ENCODE data around the gene CBARP. TPM values are rescaled to one million over a fixed set of nuclear protein-coding genes. Genes with fewer than 3 reads are reported as not detected.

Gene CBARP
- polyA plus RNA-seq, 10 donors: 0.97 to 2.7 (median 1.2) TPM

DNA sequence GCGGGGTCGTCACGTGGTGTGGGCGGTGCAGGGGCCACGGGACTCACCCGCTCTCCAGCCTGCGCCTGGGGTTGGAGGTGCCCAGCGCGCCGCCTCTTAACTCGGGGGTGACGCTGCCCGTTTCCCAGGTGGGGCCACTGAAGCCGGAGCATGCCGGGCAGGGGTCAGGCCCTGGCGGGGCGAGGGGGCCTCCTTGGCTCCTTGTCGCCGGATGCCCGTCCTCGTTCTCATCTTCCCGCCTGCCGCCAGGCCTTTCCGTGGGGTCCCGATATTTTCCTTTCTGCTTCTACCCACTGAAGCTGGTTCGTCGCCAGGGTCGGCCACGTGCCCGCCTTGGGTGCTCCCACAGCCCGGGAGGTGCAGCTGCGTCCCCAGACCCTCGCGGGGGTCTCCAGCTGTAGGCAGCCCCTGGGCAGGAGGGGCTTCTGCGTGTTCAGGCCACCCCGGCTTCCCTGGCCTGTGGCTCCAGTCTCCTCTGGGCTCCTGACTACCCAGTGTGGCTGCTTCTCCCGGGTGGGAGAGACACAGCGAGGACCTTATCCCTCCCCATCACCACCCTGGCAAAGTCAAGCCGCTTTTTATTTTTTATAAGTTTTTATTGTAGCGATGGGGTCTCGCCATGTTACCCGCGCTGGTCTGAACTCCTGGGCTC is 38.3 kb upstream of the CBARP start:
- no peak for DNase-seq

DNA sequence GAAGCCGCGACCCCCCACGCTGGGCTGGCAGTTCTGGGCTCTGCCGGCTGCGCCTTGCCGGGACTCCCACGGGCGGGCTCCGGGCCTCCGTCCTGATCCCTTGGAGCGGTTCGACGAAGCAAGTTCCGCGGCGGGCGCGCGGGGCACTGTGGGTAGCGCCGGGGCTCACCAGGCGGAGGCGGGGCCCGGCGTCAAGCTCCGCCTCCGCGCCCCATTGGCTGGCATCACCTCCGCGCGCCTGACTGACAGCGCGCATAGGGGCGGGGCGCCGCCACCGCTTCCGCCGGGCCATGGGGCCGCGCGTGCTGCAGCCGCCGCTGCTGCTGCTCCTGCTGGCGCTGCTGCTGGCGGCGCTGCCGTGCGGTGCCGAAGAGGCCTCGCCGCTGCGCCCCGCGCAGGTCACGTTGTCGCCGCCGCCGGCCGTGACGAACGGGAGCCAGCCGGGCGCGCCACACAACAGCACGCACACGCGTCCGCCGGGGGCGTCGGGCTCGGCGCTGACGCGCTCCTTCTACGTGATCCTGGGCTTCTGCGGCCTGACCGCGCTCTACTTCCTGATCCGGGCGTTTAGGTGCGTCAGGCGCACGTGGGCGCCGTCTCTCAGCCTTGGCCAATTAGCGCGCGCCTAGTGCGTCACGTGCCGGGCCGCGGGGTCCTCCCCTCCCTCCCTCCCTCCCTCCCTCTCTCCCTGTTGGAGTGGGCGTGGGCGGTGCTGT is 37.6 kb upstream of the CBARP start, which contains the start of gene FAM174C:
Gene FAM174C (plus strand): TSS at position 271 of the 716 bp plus-strand sequence. CDS start 20 bp downstream, at position 291.
- peak; percentile 96 to 98 (median 97) for DNase-seq

DNA sequence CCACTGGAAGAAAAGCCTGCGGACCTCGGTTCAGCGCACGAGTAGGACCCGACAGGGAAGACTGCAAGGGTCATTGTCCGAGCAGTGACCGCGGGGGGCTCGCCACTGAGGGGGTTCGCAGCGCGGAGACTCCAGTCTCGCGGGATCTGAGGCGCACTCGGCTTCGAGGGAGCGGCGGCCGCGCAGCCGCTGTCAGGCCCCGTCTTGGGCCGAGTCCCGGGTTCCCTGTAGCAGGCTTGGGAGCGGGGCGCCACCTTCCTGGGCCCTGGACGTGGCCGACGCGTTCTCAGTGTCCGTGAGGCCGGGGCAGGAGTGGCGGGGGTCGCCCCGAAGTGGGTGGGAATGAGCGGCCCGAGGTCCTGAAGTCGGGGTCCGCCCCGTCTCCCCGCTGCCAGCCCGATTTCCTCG is 37.1 kb upstream of the CBARP start:
- no peak for DNase-seq

DNA sequence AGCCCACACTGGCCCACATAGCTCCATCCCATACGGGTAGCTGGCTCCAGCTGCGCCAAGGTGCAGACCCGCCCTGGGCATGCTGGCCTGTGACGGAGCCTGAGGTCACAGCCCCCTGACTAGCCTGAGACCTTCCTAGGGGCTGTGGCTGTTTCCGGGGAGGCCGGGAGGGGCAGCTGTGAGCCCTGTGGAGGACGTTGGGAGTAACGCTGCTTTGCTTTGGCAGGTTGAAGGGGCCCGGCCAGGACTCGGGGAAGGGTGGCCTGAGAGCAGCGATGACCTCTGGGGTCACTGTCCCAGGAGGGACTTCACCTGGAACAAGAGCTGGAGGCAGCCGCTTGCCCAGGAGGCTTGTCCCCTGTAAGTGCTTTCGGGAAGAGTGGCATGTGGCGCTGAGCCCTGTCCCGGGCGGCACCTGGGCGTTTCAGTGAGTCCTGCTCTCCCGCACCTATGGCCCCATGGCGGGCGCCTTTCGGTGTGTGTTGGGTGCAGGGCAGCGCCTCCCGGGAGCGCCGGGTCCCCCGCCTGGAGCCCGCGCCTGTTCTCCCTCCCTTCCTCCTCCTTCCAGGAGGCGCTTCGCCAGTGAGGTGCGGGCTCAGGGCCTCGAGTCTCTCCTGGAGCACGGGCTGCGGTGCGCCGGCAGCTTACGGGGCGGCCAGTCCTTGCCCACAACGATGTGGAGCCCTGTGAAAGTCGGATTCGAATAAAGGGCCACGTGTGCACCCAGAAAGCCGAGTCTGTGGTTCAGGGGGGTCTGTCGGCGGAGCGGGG is 36.5 kb upstream of the CBARP start:
- no peak for DNase-seq

DNA sequence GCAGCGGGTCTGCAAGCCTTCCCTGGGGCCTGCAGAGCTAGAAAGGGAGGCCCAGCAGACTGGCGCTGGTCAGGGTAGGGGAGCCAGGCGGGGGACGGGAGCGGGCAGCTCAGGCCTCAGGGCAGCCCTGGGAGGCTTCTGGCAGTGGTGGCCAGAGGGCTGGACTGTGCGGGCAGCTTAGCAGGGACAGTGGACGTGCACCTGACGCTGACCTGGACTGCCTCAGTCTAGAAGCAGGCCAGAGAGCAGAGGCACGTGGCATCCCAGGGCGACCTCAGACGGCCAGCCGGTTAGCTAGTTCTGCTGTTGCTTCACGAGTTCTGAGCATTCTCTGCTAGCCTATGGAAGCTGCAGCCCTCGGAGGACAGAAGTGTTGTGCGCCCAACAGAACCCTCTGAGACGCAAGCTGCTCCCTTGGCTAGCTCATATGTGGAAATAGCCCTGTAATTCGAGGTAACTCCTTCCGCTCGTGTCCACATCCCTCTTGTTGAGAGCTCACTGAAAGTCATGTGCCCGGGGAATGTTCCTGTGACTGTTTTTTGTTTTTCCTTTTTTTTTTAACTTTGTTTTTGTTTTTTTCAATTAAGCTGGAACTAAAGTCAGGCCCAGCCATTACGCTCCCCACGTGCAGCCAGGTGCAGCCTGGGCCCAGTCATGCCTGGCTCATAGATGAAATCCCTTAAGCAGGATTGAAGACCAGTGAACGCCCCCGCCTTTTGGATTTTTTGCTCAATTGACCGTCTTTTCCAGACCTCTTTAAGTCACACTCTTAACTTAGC is 35.6 kb upstream of the CBARP start:
- DNase-seq: no peak

DNA sequence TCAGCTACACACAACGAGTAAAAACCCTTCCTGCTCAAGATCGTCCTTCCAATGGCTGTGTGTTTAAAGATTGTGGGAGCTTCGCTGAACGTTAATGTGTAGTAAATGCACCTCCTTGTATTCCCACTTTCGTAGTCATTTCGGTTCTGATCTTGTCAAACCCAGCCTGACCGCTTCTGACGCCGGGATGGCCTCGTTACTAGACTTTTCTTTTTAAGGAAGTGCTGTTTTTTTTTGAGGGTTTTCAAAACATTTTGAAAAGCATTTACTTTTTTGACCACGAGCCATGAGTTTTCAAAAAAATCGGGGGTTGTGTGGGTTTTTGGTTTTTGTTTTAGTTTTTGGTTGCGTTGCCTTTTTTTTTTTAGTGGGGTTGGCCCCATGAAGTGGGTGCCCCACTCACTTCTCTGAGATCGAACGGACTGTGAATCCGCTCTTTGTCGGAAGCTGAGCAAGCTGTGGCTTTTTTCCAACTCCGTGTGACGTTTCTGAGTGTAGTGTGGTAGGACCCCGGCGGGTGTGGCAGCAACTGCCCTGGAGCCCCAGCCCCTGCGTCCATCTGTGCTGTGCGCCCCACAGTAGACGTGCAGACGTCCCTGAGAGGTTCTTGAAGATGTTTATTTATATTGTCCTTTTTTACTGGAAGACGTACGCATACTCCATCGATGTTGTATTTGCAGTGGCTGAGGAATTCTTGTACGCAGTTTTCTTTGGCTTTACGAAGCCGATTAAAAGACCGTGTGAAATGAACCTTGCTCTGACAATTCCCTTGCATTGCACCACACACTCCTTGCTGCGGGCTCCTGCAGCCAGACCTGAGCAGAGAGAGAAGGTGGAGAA is 34.8 kb upstream of the CBARP start:
- no peak for DNase-seq

DNA sequence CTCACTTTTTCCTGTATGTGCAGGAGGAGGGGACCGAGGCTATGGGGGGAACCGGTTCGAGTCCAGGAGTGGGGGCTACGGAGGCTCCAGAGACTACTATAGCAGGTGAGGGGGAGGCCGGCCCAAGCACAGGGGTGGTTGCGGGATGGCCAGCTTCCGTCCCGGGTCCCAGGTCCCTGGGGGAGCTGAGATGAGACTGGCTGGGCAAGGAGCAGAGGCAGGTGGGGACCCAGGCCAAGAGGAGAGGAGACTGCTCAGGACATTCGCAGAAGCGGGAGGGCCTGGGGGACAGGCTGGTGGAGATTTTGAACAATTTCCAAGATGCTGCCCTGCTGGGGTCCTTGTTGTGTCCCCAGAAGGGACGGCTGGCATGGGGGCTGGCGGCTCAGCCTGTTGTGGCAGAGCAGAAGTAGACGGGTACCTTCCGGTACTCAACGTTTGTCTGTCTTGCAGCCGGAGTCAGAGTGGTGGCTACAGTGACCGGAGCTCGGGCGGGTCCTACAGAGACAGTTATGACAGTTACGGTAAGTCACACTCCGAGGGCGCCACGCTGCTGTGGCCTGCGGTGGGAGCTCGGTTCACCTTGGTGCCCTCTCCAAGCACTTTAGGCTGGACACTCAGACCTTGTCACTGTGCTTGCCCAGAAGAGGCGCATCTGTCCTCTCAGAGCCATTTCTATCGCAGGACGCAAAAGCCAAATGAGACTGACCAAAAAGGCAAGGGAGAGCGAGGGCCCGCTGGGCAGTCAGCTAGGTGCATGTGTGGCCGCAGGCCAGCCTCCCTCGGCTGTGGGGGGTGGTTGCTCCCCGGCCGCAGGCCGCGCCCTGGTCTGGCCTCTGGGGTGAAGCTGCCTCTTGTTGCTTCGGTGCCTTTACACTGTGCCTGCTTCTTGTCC is 34.0 kb upstream of the CBARP start:
- DNase-seq: no peak

DNA sequence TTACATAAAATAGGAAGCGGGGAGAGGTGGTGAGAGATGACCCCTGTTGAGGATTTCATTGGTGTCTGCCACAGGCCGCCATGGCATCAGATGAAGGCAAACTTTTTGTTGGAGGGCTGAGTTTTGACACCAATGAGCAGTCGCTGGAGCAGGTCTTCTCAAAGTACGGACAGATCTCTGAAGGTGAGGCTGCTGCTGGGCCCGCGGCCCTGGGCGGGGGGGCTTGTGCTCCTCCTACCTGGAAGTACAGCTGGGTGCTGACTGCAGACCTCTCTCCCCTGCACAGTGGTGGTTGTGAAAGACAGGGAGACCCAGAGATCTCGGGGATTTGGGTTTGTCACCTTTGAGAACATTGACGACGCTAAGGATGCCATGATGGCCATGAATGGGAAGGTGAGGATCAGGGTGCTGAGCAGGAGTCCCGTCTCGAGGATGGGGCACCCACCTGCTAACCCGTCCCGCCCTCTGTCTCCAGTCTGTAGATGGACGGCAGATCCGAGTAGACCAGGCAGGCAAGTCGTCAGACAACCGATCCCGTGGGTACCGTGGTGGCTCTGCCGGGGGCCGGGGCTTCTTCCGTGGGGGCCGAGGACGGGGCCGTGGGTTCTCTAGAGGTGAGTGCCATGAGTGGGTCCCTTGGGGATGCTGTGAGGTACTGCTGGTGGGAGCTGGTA is 33.2 kb upstream of the CBARP start:
- no peak for DNase-seq

DNA sequence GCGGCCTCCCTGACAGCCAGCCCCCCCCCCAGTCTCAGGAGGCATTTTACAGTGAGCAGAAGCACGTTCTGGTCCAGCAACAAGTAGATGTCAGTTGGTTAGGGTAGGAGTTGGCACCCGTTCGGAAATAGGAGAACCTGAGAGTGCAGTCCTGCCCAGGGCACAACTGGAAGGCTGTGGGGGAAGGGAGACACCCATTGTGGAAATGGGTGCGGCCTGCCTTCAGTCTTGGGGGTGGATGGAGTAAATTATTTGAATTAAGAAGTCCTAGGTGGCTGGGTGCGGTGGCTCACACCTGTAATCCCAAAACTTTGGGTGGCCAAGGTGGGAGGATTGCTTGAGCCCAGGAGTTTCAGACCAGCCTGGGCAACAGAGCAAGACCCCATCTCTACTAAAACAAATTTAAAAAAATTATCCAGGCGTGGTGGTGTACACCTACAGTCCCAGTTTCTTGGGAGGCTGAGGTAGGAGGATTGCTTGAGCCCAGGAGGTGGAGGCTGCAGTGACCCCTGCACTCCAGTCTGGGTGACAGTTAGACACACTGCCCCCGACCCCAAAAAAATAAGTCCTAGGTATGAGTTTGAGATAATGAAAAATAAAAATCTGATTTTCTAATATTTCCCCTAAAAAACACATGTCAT is 32.5 kb upstream of the CBARP start:
- DNase-seq: no peak

DNA sequence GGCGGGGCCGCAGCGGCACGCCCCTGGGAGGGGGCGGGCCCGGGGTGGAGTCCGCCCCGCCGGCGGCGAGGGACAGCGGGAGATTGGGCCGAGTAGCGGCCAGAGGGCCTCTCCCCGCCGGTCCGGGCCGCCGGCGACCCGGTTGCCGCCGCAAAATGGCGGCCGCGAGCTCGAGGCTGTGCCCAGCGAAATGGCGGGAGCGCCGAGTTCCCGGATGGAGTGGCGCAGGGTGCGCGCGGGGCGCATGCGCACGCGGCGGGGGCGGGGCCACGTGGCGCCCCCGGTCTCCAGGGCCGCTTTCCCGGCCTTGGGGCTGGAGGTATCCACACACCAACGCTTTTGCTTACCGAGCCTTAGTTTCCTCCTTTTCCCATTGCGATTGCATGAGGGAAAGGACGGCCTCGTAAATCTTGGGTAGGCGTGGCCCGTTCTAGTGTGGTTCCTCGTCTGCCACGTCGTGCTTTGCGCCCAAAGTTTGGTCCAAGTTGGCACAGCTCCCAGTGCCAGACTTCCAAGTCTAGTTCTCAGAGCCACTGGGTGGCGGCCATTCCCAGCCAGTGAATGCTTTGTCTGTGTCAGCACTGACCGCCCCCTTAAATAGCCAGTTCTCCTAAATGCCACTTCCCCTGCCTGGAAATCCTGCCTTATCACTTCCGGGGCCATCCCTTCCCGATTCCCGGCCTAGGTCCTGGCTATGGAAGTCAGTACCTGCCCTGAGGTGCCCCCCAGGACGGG is 31.8 kb upstream of the CBARP start:
- peak; percentile 87 to 95 (median 92) for DNase-seq

DNA sequence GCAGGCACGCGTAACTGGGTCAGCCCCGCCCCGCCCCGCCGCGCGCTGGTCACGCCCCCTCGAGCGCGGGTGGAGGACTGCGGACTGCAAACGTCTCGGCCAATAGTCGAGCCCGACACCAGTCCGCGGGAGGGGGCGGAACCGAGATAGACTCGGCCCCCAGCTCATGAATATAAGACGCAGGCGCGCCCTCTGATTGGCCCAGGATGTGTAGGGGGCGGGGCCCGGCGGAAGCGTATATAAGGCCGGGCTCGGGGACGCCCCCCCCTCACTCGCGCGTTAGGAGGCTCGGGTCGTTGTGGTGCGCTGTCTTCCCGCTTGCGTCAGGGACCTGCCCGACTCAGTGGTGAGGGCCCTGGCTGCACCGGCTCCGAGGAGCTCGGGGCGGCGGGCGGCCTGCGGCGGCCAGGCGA is 31.3 kb upstream of the CBARP start, which contains the start of gene CIRBP:
Gene CIRBP (plus strand): TSS at position 268 of the 413 bp plus-strand sequence. CDS start 1,602 bp downstream, outside the sequence.
- DNase-seq: peak; percentile 99

- DNase-seq: peak in 1 of 3 donors; percentile 45
Measured at GRCh38 chr19:1268226-1269064, 30.6 kb upstream of the CBARP start.

GRCh38 chr19:1267477-1268225 is 29.8 kb upstream of the CBARP start:
- DNase-seq: peak in 1 of 3 donors; percentile 48

DNA sequence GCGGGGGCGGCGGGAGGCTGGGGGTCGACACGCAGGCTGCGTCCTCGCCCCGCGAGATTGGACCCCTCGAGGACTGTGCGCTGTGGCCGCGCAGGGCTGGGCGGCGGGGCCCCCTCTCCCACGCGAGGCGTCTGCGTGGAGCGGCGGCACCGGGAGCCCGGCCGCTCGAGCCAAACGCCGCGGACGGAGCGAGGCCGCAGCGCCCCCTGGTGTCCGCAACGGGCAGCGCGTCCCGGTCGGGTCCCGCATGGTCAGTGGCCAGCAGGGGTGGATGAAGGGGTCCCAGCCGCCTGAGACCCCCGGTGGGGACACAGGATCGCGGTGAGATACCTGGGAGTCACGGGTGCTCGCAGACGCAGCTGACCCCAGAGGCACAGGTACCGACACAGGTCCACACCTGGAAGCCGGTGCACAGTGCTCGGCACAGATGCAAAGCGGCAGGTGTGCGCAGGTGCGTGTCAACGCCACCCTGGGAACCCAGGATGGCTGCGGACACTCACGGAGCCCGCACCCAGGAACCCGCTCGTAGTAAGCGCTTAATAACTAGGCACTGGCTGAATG is 29.2 kb upstream of the CBARP start:
- DNase-seq: peak in 1 of 3 donors; percentile 82

- DNase-seq: peak; percentile 80 to 91 (median 85)
Measured at GRCh38 chr19:1266129-1266915, 28.5 kb upstream of the CBARP start.

Data from muscle of back (tissue), 11 donors.